Lung (tissue), 12 donors: ENCODE data around the gene CASP6. TPM values are rescaled to one million over a fixed set of nuclear protein-coding genes. Genes with fewer than 3 reads are reported as not detected.
"Not testable (repeated sequence)": the region's sequence is repeated elsewhere in the genome, so short reads cannot be mapped to it uniquely, and the experiment has no call there.

Experiments
- ATAC-seq: fragments of 200-7000 bp; cut with Tn5 transposase; one replicate; pipeline ENCODE4 v1.9.1; 2020; ENCODE audit warnings: moderate number of reproducible peaks; ENCODE audit not compliant: insufficient read depth, low FRiP score
- DNase-seq, 3 donors: peaks; one replicate each; pipeline ENCODE4 v3.0.0-alpha.2; 2013 to 2017
- H3K27ac ChIP-seq, 2 donors: one replicate each; pipeline ENCODE4 v1.5.1; 2013; ENCODE audit warnings: mild to moderate bottlenecking in 2 of 2, moderate library complexity in 2 of 2, control low read depth in 1 of 2, inconsistent platforms in 1 of 2, low read depth in 1 of 2, low read length in 1 of 2
- H3K27me3 ChIP-seq, 3 donors: one replicate each; pipeline ENCODE4 v1.5.1; 2013; ENCODE audit warnings: low read length in 2 of 3; ENCODE audit not compliant: control insufficient read depth in 3 of 3, insufficient read depth in 3 of 3
- H3K36me3 ChIP-seq, 4 donors: one replicate each; pipeline ENCODE4 v1.5.1; 2013; ENCODE audit warnings: low read length in 4 of 4, mild to moderate bottlenecking in 1 of 4, moderate library complexity in 1 of 4; ENCODE audit not compliant: control insufficient read depth in 4 of 4, insufficient read depth in 4 of 4
- H3K4me1 ChIP-seq, 5 donors: one replicate each; pipeline ENCODE4 v1.5.1; 2013; ENCODE audit warnings: low read length in 5 of 5, mild to moderate bottlenecking in 2 of 5, moderate library complexity in 1 of 5; ENCODE audit not compliant: control insufficient read depth in 5 of 5, insufficient read depth in 5 of 5
- H3K4me3 ChIP-seq: one replicate; pipeline ENCODE4 v1.5.1; 2013; ENCODE audit warnings: mild to moderate bottlenecking, control low read depth, moderate library complexity
- H3K9ac ChIP-seq, 2 donors: one replicate each; pipeline ENCODE4 v1.5.1; 2013; ENCODE audit warnings: low read length in 2 of 2, control low read depth in 1 of 2; ENCODE audit not compliant: insufficient read depth in 1 of 2
- H3K9me3 ChIP-seq, 4 donors: one replicate each; pipeline ENCODE4 v1.5.1; 2013; ENCODE audit warnings: low read length in 3 of 4, mild to moderate bottlenecking in 1 of 4, moderate library complexity in 1 of 4; ENCODE audit not compliant: control insufficient read depth in 4 of 4, insufficient read depth in 3 of 4
- CTCF ChIP-seq: IDR thresholded peaks from 2 replicates; pipeline ENCODE4 v1.5.1; 2012; ENCODE audit warnings: mild to moderate bottlenecking; ENCODE audit errors: control extremely low read depth, extremely low read depth
- WGBS, 2 donors: extraction: QIAGEN DNeasy Blood & Tissue Kit; methylation state at CpG; one replicate each; pipeline ENCODE4 v1.1.7; 2013; 5-methylcytosine and 5-hydroxymethylcytosine counted together
- polyA plus RNA-seq, 2 donors: library from polyadenylated mRNA; stranded (reverse); fragments of 200-250 nt; gene quantifications; one replicate each; pipeline ENCODE4 v1.2.1, GENCODE V29; 2013
- total RNA-seq, 2 donors: library from RNA; depleted of rRNA in 1 of 2; stranded (reverse); fragments of >200 nt in 1 of 2; gene quantifications; one replicate each; pipeline ENCODE4 v1.2.1, GENCODE V29; 2014 to 2021
- donor health status: control.
- donor health status: control.
- donor health status: Bipolar disorder and iron deficiency.
- donor health status: healthy.
- donor health status: DM: yes; HTN: yes; CAD: no.

The CASP6 gene
- total and polyA plus RNA-seq, 4 donors: 12.0 to 20.2 (median 13.2) TPM

- no peak overlapping the region for H3K27ac ChIP-seq
- no peaks in the 10 kb centered on the region for H3K27me3 ChIP-seq
- H3K9ac ChIP-seq: no peak overlapping the region
- DNase-seq (no peak), ATAC-seq (no peak)
- H3K36me3 ChIP-seq: peaks cover 0 to 9% (median 2%) of the 10 kb centered on the region in 4 donors
- TF ChIP-seq CTCF: no peak
- no peaks in the 10 kb centered on the region for H3K4me1 ChIP-seq
- no peaks in the 10 kb centered on the region for H3K9me3 ChIP-seq
- H3K4me3 ChIP-seq: no peak overlapping the region
Measured at GRCh38 chr4:109684727-109685126, 18.5 kb downstream of the CASP6 start.

DNA sequence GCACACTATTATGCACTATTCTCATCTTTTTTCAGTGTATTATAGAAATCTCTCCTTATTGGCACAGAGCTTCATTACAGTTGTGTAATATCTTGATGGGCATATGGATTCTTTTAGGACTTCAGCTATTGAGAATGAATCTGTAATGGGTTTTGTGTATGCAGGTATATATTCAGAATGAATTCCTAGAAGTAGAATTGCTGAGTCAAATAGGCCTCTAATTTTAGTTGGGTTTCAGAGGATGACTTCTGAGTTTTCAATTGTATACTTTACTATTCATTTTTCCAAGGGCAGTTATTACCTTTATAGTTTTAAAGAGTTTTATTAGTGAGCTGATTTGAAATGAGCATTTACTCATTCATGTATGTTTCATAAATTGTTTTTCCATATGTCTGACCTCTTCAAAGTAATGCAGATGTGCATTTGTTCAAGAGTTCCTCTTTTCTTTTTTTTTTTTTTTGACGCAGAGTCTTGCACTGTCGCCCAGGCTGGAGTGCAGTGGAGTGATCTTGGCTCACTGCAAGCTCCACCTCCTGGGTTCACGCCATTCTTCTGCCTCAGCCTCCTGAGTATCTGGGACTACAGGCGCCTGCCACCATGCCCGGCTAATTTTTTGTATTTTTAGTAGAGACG lies 19.5 kb downstream of the CASP6 start:
- H3K27me3 ChIP-seq: no peaks in the 10 kb centered on the region
- H3K9ac ChIP-seq: no peak overlapping the region
- H3K4me3 ChIP-seq: no peak overlapping the region
- ATAC-seq (no peak), DNase-seq (no peak)
- H3K4me1 ChIP-seq: no peaks in the 10 kb centered on the region
- 69 to 89% methylated on average over 6 of the region's 6 CpGs for WGBS, 2 donors
- no peak for TF ChIP-seq CTCF
- peaks cover 0 to 5% (median 2%) of the 10 kb centered on the region in 4 donors for H3K36me3 ChIP-seq
- peaks cover 0 to 3% (median 0%) of the 10 kb centered on the region in 4 donors for H3K9me3 ChIP-seq
- H3K27ac ChIP-seq: no peak overlapping the region

DNA sequence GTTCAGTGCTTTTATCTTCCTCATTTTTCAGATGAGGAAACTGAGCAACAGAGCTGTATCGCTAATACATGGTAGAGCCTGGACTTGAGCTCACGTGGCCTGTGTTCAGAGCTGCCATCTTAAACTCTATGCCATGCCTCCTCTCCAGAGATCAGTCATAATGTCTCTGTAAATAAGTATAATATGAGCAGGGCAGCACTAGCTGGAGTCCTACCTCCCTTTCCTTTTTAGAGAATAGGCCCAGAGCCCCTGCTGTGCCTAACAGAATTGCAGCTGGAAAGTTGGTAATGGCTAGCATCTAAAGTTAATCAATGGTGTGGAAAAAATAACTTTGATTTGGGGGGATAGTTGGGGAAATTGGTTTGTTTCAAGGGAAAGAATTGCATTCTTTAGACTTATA lies 20.4 kb downstream of the CASP6 start:
- Histone ChIP-seq H3K36me3 (peaks cover 0 to 5% (median 2%) of the 10 kb centered on the region in 4 donors), H3K9ac (no peak overlapping the region), H3K4me3 (no peak overlapping the region), H3K9me3 (peaks cover 0 to 3% (median 0%) of the 10 kb centered on the region in 4 donors), H3K27ac (no peak overlapping the region), H3K27me3 (no peaks in the 10 kb centered on the region), H3K4me1 (no peaks in the 10 kb centered on the region)
- no peak for DNase-seq
- TF ChIP-seq CTCF: no peak
- ATAC-seq: no peak
- 94% methylated on average over 2 of the region's 2 CpGs for WGBS, 2 donors

DNA sequence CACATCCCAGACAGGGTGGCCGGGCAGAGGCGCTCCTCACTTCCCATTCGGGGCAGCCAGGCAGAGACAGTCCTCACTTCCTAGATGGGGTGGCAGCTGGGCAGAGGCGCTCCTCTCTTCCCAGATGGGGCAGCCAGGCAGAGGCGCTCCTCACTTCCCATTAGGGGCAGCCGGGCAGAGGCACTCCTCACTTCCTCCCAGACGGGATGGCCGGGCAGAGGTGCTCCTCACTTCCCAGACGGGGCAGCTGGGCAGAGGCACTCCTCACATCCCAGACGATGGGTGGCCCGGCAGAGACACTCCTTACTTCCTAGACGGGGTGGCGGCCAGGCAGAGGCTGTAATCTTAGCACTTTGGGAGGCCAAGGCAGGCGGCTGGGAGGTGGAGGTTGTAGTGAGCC lies 24.3 kb downstream of the CASP6 start:
- not testable (repeated sequence) for H3K36me3 ChIP-seq, H3K27ac ChIP-seq, H3K4me1 ChIP-seq, ATAC-seq, H3K9ac ChIP-seq, H3K27me3 ChIP-seq, H3K9me3 ChIP-seq, H3K4me3 ChIP-seq, DNase-seq
- WGBS, 2 donors: 96 to 97% methylated on average over 13 to 14 of the region's 14 CpGs

DNA sequence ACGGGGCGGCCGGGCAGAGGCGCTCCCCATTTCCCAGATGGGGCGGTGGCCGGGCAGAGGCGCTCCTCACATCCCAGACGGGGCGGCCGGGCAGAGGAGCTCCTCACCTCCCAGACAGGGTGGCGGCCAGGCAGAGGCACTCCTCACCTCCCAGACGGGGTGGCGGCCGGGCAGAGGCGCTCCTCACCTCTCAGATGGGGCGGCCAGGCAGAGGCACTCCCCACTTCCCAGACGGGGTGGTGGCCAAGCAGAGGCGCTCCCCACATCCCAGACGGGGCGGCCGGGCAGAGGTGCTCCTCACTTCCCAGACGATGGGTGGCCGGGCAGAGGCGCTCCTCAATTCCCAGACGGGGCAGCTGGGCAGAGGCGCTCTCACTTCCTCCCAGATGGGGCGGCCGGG lies 24.8 kb downstream of the CASP6 start:
- H3K36me3 ChIP-seq, H3K4me3 ChIP-seq, H3K9me3 ChIP-seq, H3K9ac ChIP-seq, H3K4me1 ChIP-seq, H3K27ac ChIP-seq, H3K27me3 ChIP-seq, ATAC-seq, DNase-seq: not testable (repeated sequence)
- 92 to 96% methylated on average over 14 to 28 of the region's 28 CpGs for WGBS, 2 donors
